Raji (cell line): Measurements from ENCODE around the gene LRRC59.

Source experiments
- POLR2A ChIP-seq: IDR thresholded peaks from 2 replicates; pipeline ENCODE4 v1.6.1; 2011; ENCODE audit warnings: low read depth, low read length, control low read depth; ENCODE audit not compliant: insufficient read depth

LRRC59 gene

GRCh38 chr17:50396261-50397110 is 837 bp downstream of the LRRC59 start:
- no peak for TF ChIP-seq POLR2A

GRCh38 chr17:50394711-50395110 is 2.6 kb downstream of the LRRC59 start:
- no peak for TF ChIP-seq POLR2A

GRCh38 chr17:50393700-50394099 is 3.6 kb downstream of the LRRC59 start:
- TF ChIP-seq POLR2A, result no peak

- TF ChIP-seq POLR2A, result no peak
Observed at GRCh38 chr17:50392621-50393020, 4.7 kb downstream of the LRRC59 start.

- TF ChIP-seq POLR2A, result no peak
Observed at GRCh38 chr17:50389534-50389933, 7.8 kb downstream of the LRRC59 start.

GRCh38 chr17:50388728-50389127 is 8.6 kb downstream of the LRRC59 start:
- no peak for TF ChIP-seq POLR2A

- TF ChIP-seq POLR2A, result no peak
Observed at GRCh38 chr17:50386510-50386909, 10.8 kb downstream of the LRRC59 start.

GRCh38 chr17:50382931-50383330 is 14.4 kb downstream of the LRRC59 start:
- no peak for TF ChIP-seq POLR2A

GRCh38 chr17:50381920-50382319 is 15.4 kb downstream of the LRRC59 start:
- no peak for TF ChIP-seq POLR2A

- no peak for TF ChIP-seq POLR2A
Observed at GRCh38 chr17:50381260-50381815, 16.0 kb downstream of the LRRC59 start.

- 0 out of 2 replicates have a peak, but pooled peaks have one; percentile 13 for TF ChIP-seq POLR2A
Observed at GRCh38 chr17:50380369-50381259, 16.7 kb downstream of the LRRC59 start.

- TF ChIP-seq POLR2A, result no peak
Observed at GRCh38 chr17:50379351-50380132, 17.8 kb downstream of the LRRC59 start.

GRCh38 chr17:50375858-50376538 is 21.3 kb downstream of the LRRC59 start:
- no peak for TF ChIP-seq POLR2A

GRCh38 chr17:50373705-50374104 is 23.6 kb downstream of the LRRC59 start:
- TF ChIP-seq POLR2A, result no peak

- TF ChIP-seq POLR2A, result peak; percentile 95
Observed at GRCh38 chr17:50372758-50373556, 24.4 kb downstream of the LRRC59 start, which contains the start of the genes EME1 and MRPL27. EME1 (plus strand) TSS chr17:50373229; CDS start chr17:50375209, 1,980 bp downstream. MRPL27 (minus strand) TSS chr17:50373184; CDS start chr17:50373170, 14 bp downstream.
